Stimulated activated CD8-positive, alpha-beta memory T cell treated with anti-CD3 and anti-CD28 coated beads, Interleukin-15, amount 100 ng/mL, for 1 hour (primary cell): ENCODE results near the gene ARHGDIG.

Experiments used
- DNase-seq: peaks from one replicate; pipeline ENCODE4 v3.0.0-alpha.2; 2020; ENCODE audit warnings: low read depth

The ARHGDIG gene

GRCh38 chr16:280991-281659, 734 bp downstream of the ARHGDIG start:
- no peak for DNase-seq

GRCh38 chr16:281660-282255, 1.4 kb downstream of the ARHGDIG start:
- DNase-seq, result no peak

GRCh38 chr16:282491-282890, 2.1 kb downstream of the ARHGDIG start:
- no peak for DNase-seq

- DNase-seq, result no peak
Observed at GRCh38 chr16:283033-283805, 2.8 kb downstream of the ARHGDIG start, which contains the start of gene PDIA2. Gene PDIA2 (plus strand): TSS chr16:283164. CDS start chr16:283170, 6 bp downstream.

DNA sequence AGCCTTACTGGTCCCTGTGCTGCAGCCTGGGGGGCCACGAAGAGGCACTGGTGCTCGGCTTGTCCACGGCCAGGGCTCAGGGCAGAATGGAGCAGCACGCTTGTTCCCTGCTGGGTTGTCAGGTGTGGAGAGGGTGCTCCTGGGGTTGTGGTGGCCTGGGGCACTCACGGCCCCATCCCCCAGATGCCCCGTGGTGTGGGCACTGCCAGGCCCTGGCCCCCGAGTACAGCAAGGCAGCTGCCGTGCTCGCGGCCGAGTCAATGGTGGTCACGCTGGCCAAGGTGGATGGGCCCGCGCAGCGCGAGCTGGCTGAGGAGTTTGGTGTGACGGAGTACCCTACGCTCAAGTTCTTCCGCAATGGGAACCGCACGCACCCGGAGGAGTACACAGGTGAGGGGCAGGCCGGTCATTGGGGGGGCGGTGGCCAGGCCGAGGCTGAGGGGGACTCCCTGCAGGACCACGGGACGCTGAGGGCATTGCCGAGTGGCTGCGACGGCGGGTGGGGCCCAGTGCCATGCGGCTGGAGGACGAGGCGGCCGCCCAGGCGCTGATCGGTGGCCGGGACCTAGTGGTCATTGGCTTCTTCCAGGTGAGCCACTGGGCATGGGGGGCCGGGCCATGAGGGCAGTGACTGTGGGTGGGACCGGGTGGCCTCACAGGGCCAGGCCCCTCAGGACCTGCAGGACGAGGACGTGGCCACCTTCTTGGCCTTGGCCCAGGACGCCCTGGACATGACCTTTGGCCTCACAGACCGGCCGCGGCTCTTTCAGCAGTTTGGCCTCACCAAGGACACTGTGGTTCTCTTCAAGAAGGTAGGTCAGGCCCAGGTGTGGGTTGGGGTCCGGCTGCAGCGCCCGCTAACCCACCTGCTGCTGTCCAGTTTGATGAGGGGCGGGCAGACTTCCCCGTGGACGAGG, 4.1 kb downstream of the ARHGDIG start:
- DNase-seq, result no peak

GRCh38 chr16:285146-286055, 5.0 kb downstream of the ARHGDIG start:
- DNase-seq, result no peak

DNA sequence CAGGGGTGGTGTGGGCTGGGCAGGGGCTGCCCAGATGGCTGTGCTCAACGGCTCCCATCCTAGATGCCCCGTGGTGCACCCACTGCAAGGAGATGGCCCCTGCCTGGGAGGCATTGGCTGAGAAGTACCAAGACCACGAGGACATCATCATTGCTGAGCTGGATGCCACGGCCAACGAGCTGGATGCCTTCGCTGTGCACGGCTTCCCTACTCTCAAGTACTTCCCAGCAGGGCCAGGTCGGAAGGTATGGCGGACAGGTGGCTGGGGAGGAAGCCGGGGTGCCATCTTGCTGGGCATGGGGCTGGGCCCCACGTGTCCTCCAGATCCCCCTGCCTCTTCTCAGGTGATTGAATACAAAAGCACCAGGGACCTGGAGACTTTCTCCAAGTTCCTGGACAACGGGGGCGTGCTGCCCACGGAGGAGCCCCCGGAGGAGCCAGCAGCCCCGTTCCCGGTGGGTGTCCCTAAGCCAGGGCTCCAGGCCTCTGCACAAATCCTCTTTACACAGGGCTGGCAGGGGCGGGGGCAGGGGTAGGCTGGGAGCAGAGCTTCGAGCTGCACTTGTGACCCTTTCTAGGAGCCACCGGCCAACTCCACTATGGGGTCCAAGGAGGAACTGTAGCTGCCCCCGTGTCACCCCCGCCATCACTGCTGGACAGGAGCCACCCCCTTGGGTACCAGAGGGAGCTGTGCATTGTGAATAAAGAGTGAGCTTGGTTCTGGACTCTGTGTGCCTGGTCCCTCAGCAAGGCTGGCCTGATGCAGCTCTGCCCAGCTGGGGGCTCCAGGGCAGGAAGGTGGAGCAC, 6.3 kb downstream of the ARHGDIG start:
- no peak for DNase-seq

DNA sequence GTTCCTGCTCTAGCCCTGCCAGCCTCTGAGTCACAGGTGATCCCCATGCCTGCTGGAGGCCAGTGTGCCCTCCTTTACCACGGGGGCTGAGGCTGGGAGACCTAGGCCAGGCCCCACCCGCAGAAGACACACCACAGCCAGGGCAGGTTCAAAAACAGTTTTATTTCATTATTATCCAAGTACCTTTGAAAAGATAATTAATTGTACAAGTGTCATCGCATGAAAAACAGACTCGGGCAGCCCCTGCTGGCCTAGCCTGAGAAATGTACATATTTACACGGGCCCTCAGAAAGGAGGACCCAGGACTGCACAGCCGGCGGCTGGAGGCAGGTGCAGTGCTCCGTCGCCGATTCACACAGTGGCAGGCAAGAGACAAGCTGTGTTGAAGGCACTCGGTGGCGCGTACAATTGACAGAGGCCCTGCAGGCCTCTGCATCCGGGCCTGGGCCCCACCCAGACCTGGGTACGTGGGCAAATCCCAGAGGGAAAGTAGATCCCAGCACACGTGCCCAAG, 7.0 kb downstream of the ARHGDIG start:
- DNase-seq, result no peak

DNA sequence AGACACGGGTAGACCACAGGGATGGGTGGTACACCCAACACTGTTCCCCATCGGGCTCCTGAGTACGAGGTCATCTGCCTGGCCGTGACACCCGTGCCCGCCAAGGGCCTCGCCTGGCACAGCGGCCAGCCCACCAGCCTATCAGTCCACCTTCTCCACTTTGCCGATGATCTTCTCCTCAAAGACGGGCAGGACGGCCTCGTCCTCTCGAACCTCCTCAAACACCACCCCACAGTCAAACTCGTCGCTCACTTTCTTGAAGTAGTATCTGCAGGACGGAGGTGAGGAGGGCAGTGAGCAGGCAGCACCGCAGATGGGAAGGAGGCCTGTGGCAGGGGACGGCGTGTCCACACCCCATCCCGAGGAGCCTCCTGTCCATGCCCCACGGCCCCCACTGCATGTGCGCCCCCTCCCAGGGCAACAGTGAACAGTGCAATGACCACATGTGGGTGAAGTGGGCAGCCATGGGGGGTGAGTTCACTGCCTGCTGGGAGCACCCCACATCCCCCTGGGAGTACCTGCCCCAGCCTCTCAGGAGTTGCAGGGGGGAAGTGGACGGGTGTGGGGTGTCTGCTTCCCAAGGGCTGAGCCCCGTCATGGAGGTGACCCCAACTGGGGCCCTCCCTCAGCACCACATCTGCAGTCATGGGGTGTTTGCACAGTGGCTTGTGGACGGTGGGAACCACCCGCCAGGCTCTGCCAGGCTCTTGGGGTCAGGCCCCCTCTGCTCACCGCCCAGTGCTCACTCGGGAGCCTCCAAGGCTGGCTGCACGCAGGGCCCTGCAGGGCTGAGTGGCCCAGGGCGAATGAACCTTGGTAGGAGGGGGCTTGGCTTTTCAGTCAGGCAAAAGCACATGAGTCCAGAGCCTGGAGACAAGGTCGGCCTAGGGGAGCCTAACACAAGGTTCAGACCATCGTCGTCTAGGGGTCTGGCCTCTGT, 7.9 kb downstream of the ARHGDIG start:
- DNase-seq, result no peak

DNA sequence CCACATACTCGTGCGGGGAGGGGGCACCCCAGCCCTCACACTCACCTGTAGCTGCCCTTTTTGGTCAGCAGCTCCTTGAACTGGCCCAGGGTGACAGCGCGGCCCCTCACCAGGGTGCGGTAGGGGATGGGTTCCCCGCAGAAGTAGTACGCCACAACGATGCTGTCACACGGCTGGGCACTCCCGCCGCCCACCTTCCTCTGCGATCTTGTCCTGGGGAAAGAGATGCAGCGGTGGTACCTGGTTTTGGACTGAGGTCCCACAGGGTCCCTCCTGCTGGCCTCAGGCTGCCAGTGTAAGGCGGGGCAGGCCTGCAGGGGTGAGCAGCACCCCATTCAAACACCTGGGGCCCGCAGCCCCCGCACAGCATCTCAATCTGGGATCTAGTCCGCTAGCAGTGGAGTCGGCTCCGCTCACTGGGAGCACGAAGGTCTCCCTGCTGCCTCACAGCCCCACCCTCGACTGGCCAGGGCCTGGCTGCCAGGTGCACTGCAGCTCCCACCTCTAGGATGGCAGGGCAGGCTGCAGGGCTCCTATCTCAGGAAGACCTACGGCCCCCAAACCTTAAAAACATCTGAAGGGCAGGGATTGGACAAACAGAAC, 9.1 kb downstream of the ARHGDIG start:
- no peak for DNase-seq

- no peak for DNase-seq
Observed at GRCh38 chr16:290015-290680, 9.8 kb downstream of the ARHGDIG start.

DNA sequence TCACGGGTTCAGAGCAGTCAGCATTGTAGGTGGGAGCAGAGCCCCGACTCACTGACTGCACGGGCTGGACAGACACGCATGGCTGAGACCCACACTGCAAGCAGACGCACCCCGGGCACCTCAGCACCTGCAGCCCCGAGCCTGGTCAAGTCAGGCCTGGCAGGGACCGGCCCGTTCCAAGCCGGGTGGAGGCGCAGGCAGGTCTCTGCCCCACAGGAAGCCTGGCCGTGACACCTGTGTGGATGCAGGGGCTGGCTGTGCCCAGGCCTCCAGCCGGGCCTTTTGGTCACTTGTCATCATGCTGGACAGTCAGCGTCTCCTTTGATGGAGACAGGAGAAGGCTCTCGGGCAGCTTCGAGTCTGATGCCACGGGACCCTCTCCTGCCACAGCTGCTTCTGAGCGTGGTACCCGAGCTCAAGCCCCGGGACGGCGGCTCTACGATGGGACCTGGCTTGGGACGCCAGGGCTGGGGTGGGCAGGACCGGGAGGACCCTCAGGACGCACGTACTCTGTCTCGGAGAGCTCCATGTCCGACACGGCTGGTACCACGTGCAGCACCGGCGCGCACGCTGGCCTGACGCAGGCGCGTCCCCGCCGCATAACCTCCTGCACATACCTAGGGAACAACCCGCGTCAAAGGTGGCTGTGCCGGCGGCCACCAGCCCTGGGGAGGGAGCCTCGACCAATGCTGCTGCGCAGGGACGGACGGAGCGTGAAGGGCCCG, 10.5 kb downstream of the ARHGDIG start:
- no peak for DNase-seq

GRCh38 chr16:291539-291938, 11.1 kb downstream of the ARHGDIG start:
- no peak for DNase-seq

GRCh38 chr16:293043-293775, 12.8 kb downstream of the ARHGDIG start:
- no peak for DNase-seq

- DNase-seq, result no peak
Observed at GRCh38 chr16:296276-296675, 15.9 kb downstream of the ARHGDIG start.

DNA sequence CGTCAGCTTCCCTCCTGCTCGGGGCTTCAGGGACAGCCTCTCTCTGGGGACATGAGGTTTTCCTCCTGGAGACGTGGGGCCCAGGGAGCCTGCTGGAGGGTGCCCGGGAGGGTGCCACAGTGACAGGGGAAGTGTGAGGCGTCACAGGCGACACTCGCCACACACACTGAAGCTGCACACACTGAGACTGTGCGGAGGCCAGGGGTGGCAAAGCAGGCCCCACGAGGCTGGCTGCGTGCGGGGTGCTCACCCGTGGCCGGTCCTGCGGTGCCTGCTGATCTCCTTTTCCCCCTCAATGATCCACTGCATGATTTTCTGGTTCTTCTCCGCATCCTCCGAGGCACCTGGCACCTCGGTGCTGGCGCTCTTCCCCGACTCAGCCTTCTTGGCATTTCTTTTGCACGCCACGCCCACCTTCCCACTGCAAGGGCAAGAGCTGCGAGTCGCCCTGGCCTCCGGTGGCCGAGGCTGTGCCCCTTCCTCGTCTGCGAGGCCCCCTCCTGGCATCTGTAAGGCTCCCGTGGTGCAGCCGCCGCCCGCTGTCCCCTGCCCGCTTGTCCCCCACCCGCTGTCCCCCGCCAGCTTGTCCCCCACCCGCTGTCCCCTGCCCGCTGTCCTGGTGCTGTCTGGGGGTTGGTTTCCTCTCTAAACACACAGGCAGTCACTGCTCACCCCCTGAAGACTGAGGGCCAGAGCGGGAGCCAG, 16.6 kb downstream of the ARHGDIG start:
- DNase-seq, result no peak
